Measurements from ENCODE around the gene PNPLA7.

GRCh38 chr9:137505421-137506140, 44.6 kb downstream of the PNPLA7 start:
- TF ChIP-seq CTCF (IDR thresholded peaks at IDR 0.05) (no peak), POLR2A (IDR thresholded peaks at IDR 0.05) (no peak), EP300 (IDR thresholded peaks at IDR 0.05) (no peak)
